ENCODE measurements around the gene ZNF436. TPM values are rescaled to one million over a fixed set of nuclear protein-coding genes. Genes with fewer than 3 reads are reported as not detected.
A peak's percentile ranks its signal among the peaks of the same experiment; 100 is the strongest.

The ZNF436 gene
- total and polyA plus RNA-seq, 9 of the 15 experiments (the other 6 are each of a cell fraction or from before 2014, with no cell fraction given): 2.1 to 11.3 (median 6.8) TPM

DNA sequence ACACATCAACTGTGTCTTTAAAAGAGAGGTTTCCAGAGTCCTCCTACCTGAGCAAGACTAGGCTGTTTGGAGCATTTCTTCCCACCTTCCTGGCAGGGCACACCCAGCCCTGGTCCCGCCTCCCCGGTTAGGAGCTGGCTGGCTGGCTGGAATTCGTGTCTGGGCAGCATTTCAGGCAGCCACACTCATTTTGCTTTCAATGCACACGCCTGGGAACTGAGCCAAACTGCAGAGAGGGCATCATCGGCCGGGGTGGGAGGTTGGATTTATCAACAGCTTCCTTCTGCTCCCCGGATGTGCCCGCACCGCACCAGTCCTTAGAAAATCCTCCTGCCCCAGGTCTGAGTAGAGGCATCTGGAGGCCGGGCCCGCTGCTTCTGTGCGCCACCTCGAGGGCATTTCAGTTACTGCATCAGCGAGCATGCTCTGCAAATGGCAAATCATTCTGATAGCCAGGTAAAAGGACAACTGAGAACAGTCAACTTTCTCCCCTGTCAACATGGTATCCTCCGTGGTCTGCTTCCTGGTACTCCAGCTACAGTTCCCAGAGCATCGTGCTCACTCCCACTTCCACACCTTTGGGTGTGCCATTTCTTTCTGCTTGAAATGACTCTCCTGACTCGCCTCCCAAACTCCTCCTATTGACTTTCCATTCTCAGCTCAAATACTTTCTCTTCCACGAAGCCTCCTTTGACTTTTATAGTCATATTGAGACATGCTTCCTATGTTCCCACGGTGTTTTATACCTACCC, 34.3 kb upstream of the ZNF436 start (continued):
- no peak; the same call in 1 of the 2 replicates for TF ChIP-seq MAFK (IDR thresholded peaks at IDR 0.05; ENCODE audit: low read length)
- TF ChIP-seq NFRKB (IDR thresholded peaks at IDR 0.05; ENCODE audit: low read depth): no peak
- TF ChIP-seq BMI1 (IDR thresholded peaks at IDR 0.05; ENCODE audit: low read length): no peak
- TF ChIP-seq SMC3 (conservative IDR thresholded peaks at IDR 0.05; ENCODE audit: insufficient read depth, low read depth, low read length): peak; percentile 96
- TF ChIP-seq ZFP91 (CRISPR knock-in tag; IDR thresholded peaks at IDR 0.05): no peak
- TF ChIP-seq NFIX (CRISPR knock-in tag; IDR thresholded peaks at IDR 0.05; ENCODE audit: low read depth): peak; percentile 25; the same call in 1 of the 2 replicates
- TF ChIP-seq CXXC5 (CRISPR knock-in tag; IDR thresholded peaks at IDR 0.05): no peak
- 0 out of 2 replicates have a peak, but pooled peaks have one; percentile 49 for TF ChIP-seq ETS1 (conservative IDR thresholded peaks at IDR 0.05; ENCODE audit: control insufficient read depth, low read depth, low read length)
- TF ChIP-seq ZBTB9 (CRISPR knock-in tag; IDR thresholded peaks at IDR 0.05): no peak
- TF ChIP-seq U2AF2 (optimal IDR thresholded peaks at IDR 0.05; ENCODE audit: low read depth, low read length): no peak
- TF ChIP-seq ZNF174 (CRISPR knock-in tag; IDR thresholded peaks at IDR 0.05): no peak
- no peak for TF ChIP-seq SREBF2 (CRISPR knock-in tag; IDR thresholded peaks at IDR 0.05)
- TF ChIP-seq SRSF3 (IDR thresholded peaks at IDR 0.05; ENCODE audit: insufficient read depth, low read length): no peak
- no peak for TF ChIP-seq POLR2AphosphoS2 (IDR thresholded peaks at IDR 0.05; ENCODE audit: low read length)
- TF ChIP-seq CBFA2T3 (IDR thresholded peaks at IDR 0.05): peak; percentile 66
- TF ChIP-seq, protein P1, sequence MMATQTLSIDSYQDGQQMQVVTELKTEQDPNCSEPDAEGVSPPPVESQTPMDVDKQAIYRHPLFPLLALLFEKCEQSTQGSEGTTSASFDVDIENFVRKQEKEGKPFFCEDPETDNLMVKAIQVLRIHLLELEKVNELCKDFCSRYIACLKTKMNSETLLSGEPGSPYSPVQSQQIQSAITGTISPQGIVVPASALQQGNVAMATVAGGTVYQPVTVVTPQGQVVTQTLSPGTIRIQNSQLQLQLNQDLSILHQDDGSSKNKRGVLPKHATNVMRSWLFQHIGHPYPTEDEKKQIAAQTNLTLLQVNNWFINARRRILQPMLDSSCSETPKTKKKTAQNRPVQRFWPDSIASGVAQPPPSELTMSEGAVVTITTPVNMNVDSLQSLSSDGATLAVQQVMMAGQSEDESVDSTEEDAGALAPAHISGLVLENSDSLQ (IDR thresholded peaks at IDR 0.05): no peak
- TF ChIP-seq TAL1 (IDR thresholded peaks at IDR 0.05): no peak
- peak; percentile 62; the same call in 1 of the 2 replicates for TF ChIP-seq TOE1 (IDR thresholded peaks at IDR 0.05; ENCODE audit: borderline replicate concordance)
- no peak for TF ChIP-seq TOE1 (CRISPR knock-in tag; IDR thresholded peaks at IDR 0.05; ENCODE audit: borderline replicate concordance, low read depth)
- TF ChIP-seq ATF6 (CRISPR knock-in tag; IDR thresholded peaks at IDR 0.05): no peak
- no peak for TF ChIP-seq OTX1 (CRISPR knock-in tag; IDR thresholded peaks at IDR 0.05)
